A204.1 (cell line): ENCODE measurements around the gene CAPN15.

Experiments
- FAIRE-seq: peaks from 2 replicates; lab custom pipeline; 2012; peaks lifted over from hg19 to GRCh38; lab: Jason Lieb, UNC

The CAPN15 gene

GRCh38 chr16:561957-562938, 34.7 kb downstream of the CAPN15 start:
- no peak for FAIRE-seq

- FAIRE-seq: no peak
Observed at GRCh38 chr16:563072-563644, 35.6 kb downstream of the CAPN15 start.

- FAIRE-seq: no peak
Observed at GRCh38 chr16:564690-565418, 37.3 kb downstream of the CAPN15 start.

GRCh38 chr16:565419-566330, 38.2 kb downstream of the CAPN15 start:
- FAIRE-seq: no peak

GRCh38 chr16:566475-567372, 39.2 kb downstream of the CAPN15 start, which contains the start of gene NHLRC4:
NHLRC4 (plus strand) TSS chr16:567005; CDS start chr16:568048, 1,043 bp downstream.
- no peak for FAIRE-seq

GRCh38 chr16:567373-568256, 40.1 kb downstream of the CAPN15 start:
- no peak for FAIRE-seq

GRCh38 chr16:568401-569258, 41.1 kb downstream of the CAPN15 start:
- FAIRE-seq: no peak

- no peak for FAIRE-seq
Observed at GRCh38 chr16:569445-570254, 42.1 kb downstream of the CAPN15 start, which contains the start of gene PIGQ. PIGQ (plus strand) TSS chr16:569968; CDS start chr16:574075, 4,107 bp downstream.

GRCh38 chr16:572865-573650, 45.5 kb downstream of the CAPN15 start:
- no peak for FAIRE-seq

- FAIRE-seq: no peak
Observed at GRCh38 chr16:574021-574760, 46.7 kb downstream of the CAPN15 start.

GRCh38 chr16:575354-576196, 48.1 kb downstream of the CAPN15 start:
- no peak for FAIRE-seq

- FAIRE-seq: no peak
Observed at GRCh38 chr16:576197-576822, 48.8 kb downstream of the CAPN15 start.

- no peak for FAIRE-seq
Observed at GRCh38 chr16:576823-577201, 49.3 kb downstream of the CAPN15 start.

GRCh38 chr16:577796-578195, 50.3 kb downstream of the CAPN15 start:
- no peak for FAIRE-seq
